Neural cell (in vitro differentiated cells): Measurements from ENCODE around the gene LARGE1. TPM values are rescaled to one million over a fixed set of nuclear protein-coding genes. Genes with fewer than 3 reads are reported as not detected.
"Not testable (repeated sequence)": the region's sequence is repeated elsewhere in the genome, so short reads cannot be mapped to it uniquely, and the experiment has no call there.

Experiments
- H2AFZ ChIP-seq: fragments of 200-600, 300-800 bp; sonication (generic), shearing (Covaris generic); 2 replicates; pipeline ENCODE4 v1.6.0; 2014; ENCODE audit warnings: low read depth, mild to moderate bottlenecking, antibody characterized with exemption, low read length, moderate library complexity
- H3F3A ChIP-seq: fragments of 200-600 bp; shearing (Covaris generic); 2 replicates; pipeline ENCODE4 v1.6.1; 2016; ENCODE audit warnings: mild to moderate bottlenecking, moderate library complexity, mixed read lengths, antibody characterized with exemption, low read length; ENCODE audit not compliant: insufficient read depth, poor library complexity, severe bottlenecking
- H3K27ac ChIP-seq: fragments of 200-600, 300-800 bp; sonication (generic), shearing (Covaris generic); 2 replicates; pipeline ENCODE4 v1.5.1; 2014; ENCODE audit warnings: mild to moderate bottlenecking, low read length, moderate library complexity
- H3K27me3 ChIP-seq: fragments of 300-800, 200-600 bp; sonication (generic), shearing (Covaris generic); 2 replicates; pipeline ENCODE4 v1.6.0; 2014; ENCODE audit warnings: mild to moderate bottlenecking, low read depth, low read length, moderate library complexity; ENCODE audit not compliant: insufficient read depth
- H3K36me3 ChIP-seq: fragments of 300-800, 200-600 bp; sonication (generic), shearing (Covaris generic); 2 replicates; pipeline ENCODE4 v1.5.1; 2014; ENCODE audit warnings: mild to moderate bottlenecking, antibody characterized with exemption, low read length, moderate library complexity; ENCODE audit not compliant: insufficient read depth
- H3K4me2 ChIP-seq: fragments of 300-800, 200-600 bp; sonication (generic), shearing (Covaris generic); 2 replicates; pipeline ENCODE4 v1.6.0; 2014; ENCODE audit warnings: mild to moderate bottlenecking, low read length
- H3K4me3 ChIP-seq: fragments of 300-800, 200-600 bp; sonication (generic), shearing (Covaris generic); 2 replicates; pipeline ENCODE4 v1.5.1; 2014; ENCODE audit warnings: mild to moderate bottlenecking, low read length, moderate library complexity
- H3K79me2 ChIP-seq: fragments of 200-600 bp; shearing (Covaris generic); replicated peaks from 2 replicates; pipeline ENCODE4 v1.6.0; 2014; ENCODE audit warnings: mild to moderate bottlenecking, low read length, moderate library complexity; ENCODE audit not compliant: insufficient read depth
- H3K9ac ChIP-seq: fragments of 300-800, 200-600 bp; sonication (generic), shearing (Covaris generic); 2 replicates; pipeline ENCODE4 v1.6.1; 2016; ENCODE audit warnings: mild to moderate bottlenecking, low read length, mixed read lengths
- H3K9me2 ChIP-seq: fragments of 200-600 bp; shearing (Covaris generic); 2 replicates; pipeline ENCODE4 v1.6.1; 2016; ENCODE audit warnings: mild to moderate bottlenecking, low read length, mixed read lengths; ENCODE audit not compliant: insufficient read depth
- H3K9me3 ChIP-seq: fragments of 200-600, 300-800 bp; sonication (generic), shearing (Covaris generic); 2 replicates; pipeline ENCODE4 v1.6.1; 2016; ENCODE audit warnings: mild to moderate bottlenecking, mixed run types, low read length, moderate library complexity, mixed read lengths
- H4K20me1 ChIP-seq: fragments of 200-600 bp; shearing (Covaris generic); 2 replicates; pipeline ENCODE4 v1.6.1; 2016; ENCODE audit warnings: mild to moderate bottlenecking, mixed run types; ENCODE audit not compliant: insufficient read depth
- EP300 ChIP-seq: fragments of 450-650 bp; conservative IDR thresholded peaks from 2 replicates; pipeline ENCODE4 v1.6.1; 2014; ENCODE audit warnings: antibody characterized with exemption, mild to moderate bottlenecking, moderate library complexity; ENCODE audit not compliant: poor library complexity, severe bottlenecking
- EZH2 ChIP-seq: fragments of 200-600, 300-800 bp; shearing (Covaris generic), sonication (generic); IDR thresholded peaks from 2 replicates; pipeline ENCODE4 v1.6.1; 2014; ENCODE audit warnings: antibody characterized with exemption, low read length, borderline replicate concordance, mild to moderate bottlenecking; ENCODE audit not compliant: insufficient read depth, poor library complexity, severe bottlenecking
- MXI1 ChIP-seq: fragments of 450-650 bp; conservative IDR thresholded peaks from 2 replicates; pipeline ENCODE4 v1.6.1; 2014; ENCODE audit warnings: antibody characterized with exemption, mild to moderate bottlenecking; ENCODE audit not compliant: poor library complexity, severe bottlenecking
- POLR2AphosphoS5 ChIP-seq: IDR thresholded peaks from 2 replicates; pipeline ENCODE4 v1.6.1; 2012
- RAD21 ChIP-seq: fragments of 450-650 bp; conservative IDR thresholded peaks from 2 replicates; pipeline ENCODE4 v1.6.1; 2014; ENCODE audit warnings: antibody characterized with exemption, mild to moderate bottlenecking, moderate library complexity
- SMC3 ChIP-seq: fragments of 450-650 bp; conservative IDR thresholded peaks from 2 replicates; pipeline ENCODE4 v1.6.1; 2014; ENCODE audit warnings: antibody characterized with exemption, mild to moderate bottlenecking, moderate library complexity; ENCODE audit not compliant: poor library complexity
- TAF1 ChIP-seq: IDR thresholded peaks from 2 replicates; pipeline ENCODE4 v1.6.1; 2012; ENCODE audit warnings: low read depth
- polyA plus RNA-seq: library from polyadenylated mRNA; depleted of rRNA; stranded (reverse); fragments of >200 nt; gene quantifications from 2 replicates; pipeline ENCODE4 v1.2.3, GENCODE V29; 2014
- TF ChIP-seq, protein P1 (sequence below): IDR thresholded peaks from 2 replicates; pipeline ENCODE4 v1.6.1; 2012; ENCODE audit warnings: borderline replicate concordance
- TF ChIP-seq, protein P2 (sequence below): fragments of 450-650 bp; IDR thresholded peaks from 2 replicates; pipeline ENCODE4 v1.5.1; 2014; ENCODE audit warnings: antibody characterized with exemption, mild to moderate bottlenecking, moderate library complexity; ENCODE audit not compliant: poor library complexity, severe bottlenecking

The LARGE1 gene
- polyA plus RNA-seq, 1 donor from 2014 or later = 27.5 TPM

DNA sequence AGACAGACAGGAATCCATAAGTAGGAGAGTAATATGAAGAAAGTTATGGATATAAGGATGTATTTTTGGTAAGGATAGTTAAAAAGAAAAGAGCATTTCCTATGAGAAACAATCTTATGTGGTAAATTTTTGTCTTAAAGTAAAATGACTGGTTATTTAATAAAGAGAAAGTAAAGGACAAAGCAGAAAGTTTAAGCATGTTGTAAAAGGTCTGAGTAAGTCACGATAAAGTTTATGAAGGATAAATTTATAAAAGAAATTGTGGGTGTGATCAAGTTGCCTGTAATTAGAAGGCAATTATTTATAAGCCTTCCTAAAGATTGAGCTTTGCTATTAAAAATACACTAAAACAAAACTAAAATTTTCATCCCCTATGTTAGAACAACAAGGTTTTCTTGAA is 547.4 kb downstream of the LARGE1 start:
- Histone ChIP-seq H3K9me2 (no peaks in the 10 kb centered on the region), H4K20me1 (no peaks in the 10 kb centered on the region), H2AFZ (no peak overlapping the region), H3K27me3 (no peaks in the 10 kb centered on the region), H3F3A (no peaks in the 10 kb centered on the region), H3K79me2 (no peaks in the 10 kb centered on the region), H3K4me3 (no peak overlapping the region), H3K27ac (no peak overlapping the region), H3K9me3 (no peaks in the 10 kb centered on the region), H3K36me3 (no peaks in the 10 kb centered on the region), H3K4me2 (no peak overlapping the region), H3K9ac (no peak overlapping the region)
- no peak for TF ChIP-seq EZH2
- TF ChIP-seq, protein P1, sequence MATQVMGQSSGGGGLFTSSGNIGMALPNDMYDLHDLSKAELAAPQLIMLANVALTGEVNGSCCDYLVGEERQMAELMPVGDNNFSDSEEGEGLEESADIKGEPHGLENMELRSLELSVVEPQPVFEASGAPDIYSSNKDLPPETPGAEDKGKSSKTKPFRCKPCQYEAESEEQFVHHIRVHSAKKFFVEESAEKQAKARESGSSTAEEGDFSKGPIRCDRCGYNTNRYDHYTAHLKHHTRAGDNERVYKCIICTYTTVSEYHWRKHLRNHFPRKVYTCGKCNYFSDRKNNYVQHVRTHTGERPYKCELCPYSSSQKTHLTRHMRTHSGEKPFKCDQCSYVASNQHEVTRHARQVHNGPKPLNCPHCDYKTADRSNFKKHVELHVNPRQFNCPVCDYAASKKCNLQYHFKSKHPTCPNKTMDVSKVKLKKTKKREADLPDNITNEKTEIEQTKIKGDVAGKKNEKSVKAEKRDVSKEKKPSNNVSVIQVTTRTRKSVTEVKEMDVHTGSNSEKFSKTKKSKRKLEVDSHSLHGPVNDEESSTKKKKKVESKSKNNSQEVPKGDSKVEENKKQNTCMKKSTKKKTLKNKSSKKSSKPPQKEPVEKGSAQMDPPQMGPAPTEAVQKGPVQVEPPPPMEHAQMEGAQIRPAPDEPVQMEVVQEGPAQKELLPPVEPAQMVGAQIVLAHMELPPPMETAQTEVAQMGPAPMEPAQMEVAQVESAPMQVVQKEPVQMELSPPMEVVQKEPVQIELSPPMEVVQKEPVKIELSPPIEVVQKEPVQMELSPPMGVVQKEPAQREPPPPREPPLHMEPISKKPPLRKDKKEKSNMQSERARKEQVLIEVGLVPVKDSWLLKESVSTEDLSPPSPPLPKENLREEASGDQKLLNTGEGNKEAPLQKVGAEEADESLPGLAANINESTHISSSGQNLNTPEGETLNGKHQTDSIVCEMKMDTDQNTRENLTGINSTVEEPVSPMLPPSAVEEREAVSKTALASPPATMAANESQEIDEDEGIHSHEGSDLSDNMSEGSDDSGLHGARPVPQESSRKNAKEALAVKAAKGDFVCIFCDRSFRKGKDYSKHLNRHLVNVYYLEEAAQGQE = no peak
- no peak for TF ChIP-seq SMC3
- no peak for TF ChIP-seq EP300
- no peak for TF ChIP-seq POLR2AphosphoS5
- TF ChIP-seq, protein P2, sequence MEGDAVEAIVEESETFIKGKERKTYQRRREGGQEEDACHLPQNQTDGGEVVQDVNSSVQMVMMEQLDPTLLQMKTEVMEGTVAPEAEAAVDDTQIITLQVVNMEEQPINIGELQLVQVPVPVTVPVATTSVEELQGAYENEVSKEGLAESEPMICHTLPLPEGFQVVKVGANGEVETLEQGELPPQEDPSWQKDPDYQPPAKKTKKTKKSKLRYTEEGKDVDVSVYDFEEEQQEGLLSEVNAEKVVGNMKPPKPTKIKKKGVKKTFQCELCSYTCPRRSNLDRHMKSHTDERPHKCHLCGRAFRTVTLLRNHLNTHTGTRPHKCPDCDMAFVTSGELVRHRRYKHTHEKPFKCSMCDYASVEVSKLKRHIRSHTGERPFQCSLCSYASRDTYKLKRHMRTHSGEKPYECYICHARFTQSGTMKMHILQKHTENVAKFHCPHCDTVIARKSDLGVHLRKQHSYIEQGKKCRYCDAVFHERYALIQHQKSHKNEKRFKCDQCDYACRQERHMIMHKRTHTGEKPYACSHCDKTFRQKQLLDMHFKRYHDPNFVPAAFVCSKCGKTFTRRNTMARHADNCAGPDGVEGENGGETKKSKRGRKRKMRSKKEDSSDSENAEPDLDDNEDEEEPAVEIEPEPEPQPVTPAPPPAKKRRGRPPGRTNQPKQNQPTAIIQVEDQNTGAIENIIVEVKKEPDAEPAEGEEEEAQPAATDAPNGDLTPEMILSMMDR = no peak
- TF ChIP-seq MXI1 = no peak

DNA sequence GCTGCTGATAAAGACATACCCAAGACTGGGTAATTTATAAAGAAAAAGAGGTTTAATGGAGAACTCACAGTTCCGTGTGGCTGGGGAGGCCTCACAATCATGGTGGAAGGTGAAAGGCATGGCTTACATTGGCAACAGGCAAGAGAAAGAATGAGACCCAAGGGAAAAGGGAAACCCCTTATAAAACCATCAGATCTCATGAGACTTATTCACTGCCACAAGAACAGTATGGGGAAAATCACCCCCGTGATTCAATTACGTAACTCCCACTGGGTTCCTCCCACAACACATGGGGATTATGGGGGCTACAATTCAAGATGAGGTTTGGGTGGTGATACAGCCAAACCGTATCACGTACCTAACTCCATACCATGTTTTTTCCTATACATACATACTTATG is 557.0 kb downstream of the LARGE1 start:
- H3K27ac ChIP-seq, H3K79me2 ChIP-seq, H3K9me3 ChIP-seq, H4K20me1 ChIP-seq, H3K9me2 ChIP-seq, H3K27me3 ChIP-seq, H3F3A ChIP-seq, H3K36me3 ChIP-seq, H3K4me3 ChIP-seq, H2AFZ ChIP-seq, H3K9ac ChIP-seq, H3K4me2 ChIP-seq: not testable (repeated sequence)

DNA sequence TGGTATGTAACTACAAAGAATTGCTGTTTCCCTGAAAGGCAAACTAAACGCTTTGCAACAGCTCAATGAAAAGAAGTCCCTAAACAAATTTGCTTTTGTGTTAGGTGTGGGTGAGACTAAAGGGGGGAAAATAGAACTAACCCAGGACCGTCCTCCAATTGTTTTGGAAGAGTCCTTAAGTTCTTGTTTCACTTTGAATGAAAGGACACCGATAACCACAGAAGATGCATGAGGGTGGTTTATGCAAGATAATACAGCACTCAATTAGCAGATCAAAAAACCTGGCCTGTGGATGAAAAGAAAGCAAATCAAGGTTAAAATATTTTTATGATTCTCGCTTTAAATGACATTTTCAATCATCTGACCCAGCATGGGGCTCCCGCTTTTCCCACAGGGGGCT is 557.6 kb downstream of the LARGE1 start:
- H3K9me2 ChIP-seq = no peaks in the 10 kb centered on the region
- TF ChIP-seq MXI1 (no peak), SMC3 (no peak), EZH2 (no peak), RAD21 (no peak), POLR2AphosphoS5 (no peak), EP300 (no peak), TAF1 (no peak)
- TF ChIP-seq, protein P1 = no peak
- TF ChIP-seq, protein P2 = no peak
- H3K36me3 ChIP-seq = no peaks in the 10 kb centered on the region
- H3K4me2 ChIP-seq = no peak overlapping the region
- H3K4me3 ChIP-seq = no peak overlapping the region
- H3K9ac ChIP-seq = no peak overlapping the region
- no peak overlapping the region for H2AFZ ChIP-seq
- H4K20me1 ChIP-seq = no peaks in the 10 kb centered on the region
- H3K27me3 ChIP-seq = no peaks in the 10 kb centered on the region
- H3K9me3 ChIP-seq = no peaks in the 10 kb centered on the region
- H3K27ac ChIP-seq = no peak overlapping the region
- no peaks in the 10 kb centered on the region for H3K79me2 ChIP-seq
- no peaks in the 10 kb centered on the region for H3F3A ChIP-seq
